Activated naive CD8-positive, alpha-beta T cell treated with anti-CD3 and anti-CD28 coated beads for 36 hours (primary cell): Measurements from ENCODE around the gene KIF18B. TPM values are rescaled to one million over a fixed set of nuclear protein-coding genes. Genes with fewer than 3 reads are reported as not detected.

Experiments
- DNase-seq: peaks from one replicate; pipeline ENCODE4 v3.0.0; 2021
- H3K27ac Mint-ChIP-seq: one replicate; pipeline ENCODE4 v1.8.0; 2022; ENCODE audit warnings: mild to moderate bottlenecking, moderate library complexity, mixed read lengths
- H3K27me3 Mint-ChIP-seq: one replicate; pipeline ENCODE4 v1.8.0; 2022; ENCODE audit warnings: mild to moderate bottlenecking, mixed read lengths
- H3K36me3 Mint-ChIP-seq: one replicate; pipeline ENCODE4 v1.8.0; 2021; ENCODE audit warnings: mild to moderate bottlenecking, mixed read lengths
- H3K4me1 Mint-ChIP-seq: one replicate; pipeline ENCODE4 v1.8.0; 2021; ENCODE audit warnings: mixed read lengths
- H3K4me3 Mint-ChIP-seq: one replicate; pipeline ENCODE4 v1.8.0; 2022; ENCODE audit warnings: mild to moderate bottlenecking, moderate library complexity, mixed read lengths
- H3K9me3 Mint-ChIP-seq: one replicate; pipeline ENCODE4 v1.8.0; 2022; ENCODE audit warnings: mixed read lengths
- total RNA-seq, 2 experiments: library from RNA; stranded (reverse); gene quantifications; one replicate each; pipeline ENCODE4 v1.2.3, GENCODE V29; 2021

KIF18B gene
- total RNA-seq, 2 experiments from 2014 or later, result 36.7 to 37.1 TPM

GRCh38 chr17:44909681-44910144, 37.9 kb downstream of the KIF18B start:
- Mint-ChIP-seq H3K4me1 (peaks cover 5% of the 10 kb centered on the region), H3K4me3 (no peak overlapping the region), H3K27ac (no peak overlapping the region), H3K27me3 (peaks cover 34% of the 10 kb centered on the region), H3K9me3 (no peaks in the 10 kb centered on the region), H3K36me3 (no peaks in the 10 kb centered on the region)
- DNase-seq, result no peak

- DNase-seq, result no peak
- H3K27me3 Mint-ChIP-seq, result peaks cover 33% of the 10 kb centered on the region
- no peaks in the 10 kb centered on the region for H3K9me3 Mint-ChIP-seq
- H3K4me1 Mint-ChIP-seq, result peaks cover 5% of the 10 kb centered on the region
- no peaks in the 10 kb centered on the region for H3K36me3 Mint-ChIP-seq
- no peak overlapping the region for H3K27ac Mint-ChIP-seq
- H3K4me3 Mint-ChIP-seq, result no peak overlapping the region
These were observed 38.7 kb downstream of the KIF18B start for GRCh38 chr17:44908761-44909326.

DNA sequence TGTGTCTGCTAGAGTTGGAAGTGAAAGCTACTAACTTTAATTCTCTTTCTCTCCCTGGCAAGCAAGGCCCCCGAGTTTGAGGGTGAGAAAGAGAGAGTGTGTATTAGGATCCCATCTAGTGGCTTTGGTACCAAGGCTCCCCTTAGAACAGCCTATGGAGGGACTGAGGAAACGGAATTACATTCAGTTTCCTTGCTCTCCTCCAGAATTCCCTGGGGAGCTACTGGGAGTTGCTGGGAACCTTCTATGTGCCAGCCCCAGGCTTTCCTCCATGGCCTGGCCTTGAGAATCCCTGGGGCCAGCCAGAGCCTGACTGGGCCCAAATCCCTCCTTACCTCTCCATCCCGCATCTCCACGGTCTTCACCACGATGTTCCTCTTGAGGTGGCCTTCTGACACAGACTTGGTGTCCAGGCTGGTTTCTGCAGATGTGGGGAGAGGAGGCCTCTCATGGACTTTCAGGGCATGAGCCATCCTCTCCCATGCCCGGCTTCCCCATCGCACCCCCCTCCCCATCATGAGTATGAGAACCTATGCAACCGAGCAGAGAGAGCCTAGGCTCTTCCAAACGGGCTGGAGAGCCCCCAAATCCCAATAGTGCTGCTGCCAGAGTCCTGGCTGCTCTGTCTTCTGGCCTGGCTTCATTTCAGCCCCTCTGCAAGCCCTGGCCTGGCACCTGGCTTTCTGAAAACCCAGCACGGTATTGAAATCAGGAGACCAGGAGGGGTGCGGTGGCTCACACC, 39.7 kb downstream of the KIF18B start:
- H3K4me3 Mint-ChIP-seq, result no peak overlapping the region
- H3K27ac Mint-ChIP-seq, result no peak overlapping the region
- H3K27me3 Mint-ChIP-seq, result peaks cover 26% of the 10 kb centered on the region
- H3K36me3 Mint-ChIP-seq, result no peaks in the 10 kb centered on the region
- peaks cover 5% of the 10 kb centered on the region for H3K4me1 Mint-ChIP-seq
- no peaks in the 10 kb centered on the region for H3K9me3 Mint-ChIP-seq
- DNase-seq, result no peak

- H3K27me3 Mint-ChIP-seq, result peaks cover 17% of the 10 kb centered on the region
- no peak for DNase-seq
These were observed 40.5 kb downstream of the KIF18B start for GRCh38 chr17:44906763-44907728.

GRCh38 chr17:44906010-44906646, 41.4 kb downstream of the KIF18B start:
- no peaks in the 10 kb centered on the region for H3K9me3 Mint-ChIP-seq
- H3K4me3 Mint-ChIP-seq, result no peak overlapping the region
- H3K36me3 Mint-ChIP-seq, result no peaks in the 10 kb centered on the region
- peaks cover 5% of the 10 kb centered on the region for H3K4me1 Mint-ChIP-seq
- H3K27ac Mint-ChIP-seq, result no peak overlapping the region
- no peak for DNase-seq
- H3K27me3 Mint-ChIP-seq, result peaks cover 10% of the 10 kb centered on the region

More at GRCh38 chr17:44906763-44907728, 40.5 kb downstream of the KIF18B start:
- H3K4me1 Mint-ChIP-seq, result peaks cover 5% of the 10 kb centered on the region
- H3K4me3 Mint-ChIP-seq, result no peak overlapping the region
- H3K27ac Mint-ChIP-seq, result no peak overlapping the region
- no peaks in the 10 kb centered on the region for H3K9me3 Mint-ChIP-seq
- H3K36me3 Mint-ChIP-seq, result no peaks in the 10 kb centered on the region

GRCh38 chr17:44905006-44906000, 42.3 kb downstream of the KIF18B start:
- Mint-ChIP-seq H3K27me3 (peaks cover 3% of the 10 kb centered on the region), H3K4me3 (no peak overlapping the region), H3K36me3 (no peaks in the 10 kb centered on the region), H3K27ac (no peak overlapping the region), H3K4me1 (peaks cover 3% of the 10 kb centered on the region), H3K9me3 (no peaks in the 10 kb centered on the region)
- DNase-seq, result no peak

DNA sequence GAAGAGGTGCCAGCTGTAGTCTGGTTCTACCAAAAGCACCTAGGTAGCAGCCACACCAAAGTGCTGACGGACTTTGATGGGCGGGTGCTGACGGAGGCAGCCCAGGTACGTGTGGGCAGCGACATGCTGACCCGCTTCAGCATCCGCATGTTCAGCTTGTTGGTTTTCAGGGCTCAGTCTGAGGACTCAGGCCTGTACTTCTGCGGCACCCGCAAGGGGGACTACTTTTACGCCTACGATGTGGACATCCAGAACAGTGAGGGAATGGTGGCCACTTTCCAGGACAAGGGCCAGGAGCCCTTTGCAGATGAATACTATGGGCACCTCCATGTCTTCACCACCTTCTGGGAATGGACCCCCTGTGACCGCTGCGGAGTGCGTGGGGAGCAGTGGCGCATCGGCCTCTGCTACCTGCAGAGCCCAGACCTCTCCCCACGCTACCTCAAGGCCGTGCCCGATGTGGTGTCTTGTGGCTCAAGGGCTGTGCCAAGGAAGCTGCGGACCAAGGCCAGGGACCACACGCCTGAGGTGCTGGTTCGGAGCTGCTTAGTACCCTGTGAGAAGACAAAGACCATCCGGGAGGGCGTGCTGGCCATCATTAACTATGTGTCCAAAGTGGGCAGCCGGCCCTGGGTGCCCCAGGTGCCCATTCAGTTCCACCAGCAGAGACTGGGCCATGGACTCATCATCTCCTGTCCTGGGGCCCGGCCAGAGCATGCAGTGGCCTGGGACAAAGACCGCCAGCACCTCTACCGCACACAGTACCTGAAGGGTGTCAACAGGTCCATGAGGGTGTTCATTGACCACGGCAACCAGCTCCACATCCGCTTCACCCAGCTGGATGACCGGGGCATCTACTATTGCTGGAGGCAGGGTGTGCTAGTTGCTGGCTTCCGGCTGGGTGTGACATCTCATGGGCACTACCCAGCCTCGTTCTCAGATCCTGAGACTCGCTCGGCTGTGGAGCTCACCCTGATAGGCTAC, 43.3 kb downstream of the KIF18B start:
- Mint-ChIP-seq H3K9me3 (no peaks in the 10 kb centered on the region), H3K27ac (no peak overlapping the region), H3K4me3 (no peak overlapping the region), H3K36me3 (no peaks in the 10 kb centered on the region), H3K27me3 (no peaks in the 10 kb centered on the region), H3K4me1 (peaks cover 7% of the 10 kb centered on the region)
- no peak for DNase-seq

DNA sequence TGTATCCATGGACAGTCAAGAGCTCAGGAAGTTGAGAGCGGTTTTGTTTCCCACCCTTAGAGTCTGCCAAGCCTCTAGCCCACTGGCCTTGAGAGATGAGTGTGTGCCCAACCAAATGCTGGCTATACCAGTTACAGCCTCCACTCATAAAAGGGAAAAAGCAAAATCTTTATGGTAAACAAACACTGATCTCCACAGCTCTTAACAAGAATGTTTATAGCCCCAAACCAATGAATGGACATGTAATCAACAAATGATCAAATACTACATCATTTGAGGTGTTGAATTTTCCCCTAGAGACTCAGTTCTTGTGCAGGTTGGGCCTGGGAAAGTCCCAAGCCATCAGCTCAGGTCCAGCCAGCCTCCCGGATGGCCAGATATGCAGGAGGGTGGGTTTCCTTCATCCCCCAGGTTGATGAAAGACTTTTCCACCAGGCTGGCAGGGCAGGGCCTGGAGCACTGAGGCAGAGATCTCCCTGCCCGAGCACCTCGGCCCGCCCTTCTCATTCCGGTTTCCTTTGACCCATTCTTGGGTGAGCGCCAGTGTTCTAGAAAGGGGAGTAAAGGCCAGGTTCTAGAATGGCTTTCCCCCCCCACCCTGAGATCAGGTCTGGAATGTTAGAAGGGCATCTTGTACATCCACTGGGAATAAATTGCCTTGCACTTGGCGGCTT, 44.4 kb downstream of the KIF18B start:
- no peaks in the 10 kb centered on the region for H3K9me3 Mint-ChIP-seq
- H3K36me3 Mint-ChIP-seq, result peaks cover 7% of the 10 kb centered on the region
- peaks cover 12% of the 10 kb centered on the region for H3K4me1 Mint-ChIP-seq
- no peak overlapping the region for H3K27ac Mint-ChIP-seq
- no peaks in the 10 kb centered on the region for H3K27me3 Mint-ChIP-seq
- DNase-seq, result no peak
- H3K4me3 Mint-ChIP-seq, result no peak overlapping the region

- Mint-ChIP-seq H3K27me3 (no peaks in the 10 kb centered on the region), H3K36me3 (peaks cover 7% of the 10 kb centered on the region), H3K9me3 (no peaks in the 10 kb centered on the region), H3K4me3 (no peak overlapping the region), H3K27ac (no peak overlapping the region), H3K4me1 (peaks cover 13% of the 10 kb centered on the region)
- DNase-seq, result no peak
These were observed 45.3 kb downstream of the KIF18B start for GRCh38 chr17:44902135-44902760.

DNA sequence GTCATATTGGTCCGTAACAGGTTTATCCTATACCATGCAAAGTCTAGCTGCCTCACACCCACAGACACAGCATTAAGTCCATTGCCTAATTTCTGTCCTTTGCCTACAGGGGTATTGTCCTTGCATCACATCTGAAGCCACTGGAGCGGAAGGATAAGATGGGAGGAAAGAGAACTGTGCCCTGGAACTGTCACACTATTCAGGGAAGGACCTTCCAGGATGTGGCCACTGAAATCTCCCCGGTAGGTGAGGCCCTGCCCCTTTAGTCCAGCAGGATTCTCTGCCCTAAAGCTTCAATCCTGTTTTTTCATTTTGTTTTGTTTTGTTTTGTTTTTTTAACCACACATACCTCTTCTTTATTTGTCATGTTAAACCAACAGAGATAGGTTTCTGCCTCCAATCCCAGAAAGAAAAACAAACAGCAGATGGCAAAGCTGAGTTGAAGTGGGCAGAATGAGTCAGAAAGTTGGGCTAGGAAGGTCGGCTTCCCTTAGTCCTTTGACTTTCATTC, 46.1 kb downstream of the KIF18B start:
- Mint-ChIP-seq H3K36me3 (peaks cover 9% of the 10 kb centered on the region), H3K4me1 (peaks cover 15% of the 10 kb centered on the region), H3K9me3 (no peaks in the 10 kb centered on the region), H3K27me3 (no peaks in the 10 kb centered on the region), H3K27ac (no peak overlapping the region), H3K4me3 (no peak overlapping the region)
- no peak for DNase-seq

DNA sequence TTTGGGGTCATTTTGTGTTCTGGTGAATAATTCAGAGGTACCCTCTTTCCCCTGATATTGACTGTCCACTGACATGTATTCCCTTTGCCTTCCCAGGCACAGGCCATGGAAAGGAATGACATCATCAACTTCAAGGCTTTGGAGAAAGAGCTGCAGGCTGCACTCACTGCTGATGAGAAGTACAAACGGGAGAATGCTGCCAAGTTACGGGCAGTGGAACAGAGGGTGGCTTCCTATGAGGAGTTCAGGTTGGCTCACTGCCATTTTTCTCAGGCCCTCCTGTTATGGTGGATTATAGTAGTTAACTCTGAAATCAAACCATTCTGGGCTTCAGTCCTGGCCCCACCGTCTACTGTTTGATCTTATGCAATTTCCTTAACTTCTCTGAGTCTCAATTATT, 46.7 kb downstream of the KIF18B start:
- no peaks in the 10 kb centered on the region for H3K9me3 Mint-ChIP-seq
- DNase-seq, result no peak
- H3K4me1 Mint-ChIP-seq, result peaks cover 18% of the 10 kb centered on the region
- no peaks in the 10 kb centered on the region for H3K27me3 Mint-ChIP-seq
- H3K36me3 Mint-ChIP-seq, result peaks cover 9% of the 10 kb centered on the region
- no peak overlapping the region for H3K27ac Mint-ChIP-seq
- no peak overlapping the region for H3K4me3 Mint-ChIP-seq
